CD4-positive, alpha-beta T cell (primary cell): Measurements from ENCODE around the gene DAP. TPM values are rescaled to one million over a fixed set of nuclear protein-coding genes. Genes with fewer than 3 reads are reported as not detected.

Experiments
- ATAC-seq: fragments of 200-7000 bp; cut with Tn5 transposase; one replicate; pipeline ENCODE4 v1.10.0; 2022; ENCODE audit warnings: mild to moderate bottlenecking; ENCODE audit not compliant: poor library complexity
- CTCF ChIA-PET: fragments of 350-600 bp; sonication (Branson Sonifier 250); formaldehyde crosslinking; loops from one replicate; lab custom pipeline; 2021; ENCODE audit warnings: antibody characterized with exemption, inconsistent platforms; lab: Charles Lee
- POLR2A ChIA-PET: fragments of 350-600 bp; sonication (Branson Sonifier 250); formaldehyde crosslinking; loops from one replicate; lab custom pipeline; 2021; ENCODE audit warnings: antibody characterized with exemption, inconsistent platforms; lab: Charles Lee
- DNase-seq, 14 experiments: peaks; one replicate each; pipeline ENCODE4 v3.0.0-alpha.2; 2013 to 2020; ENCODE audit warnings: mixed read lengths in 2 of 14
- H3K27ac ChIP-seq, 2 donors: one replicate each; pipeline versions ENCODE4 v1.5.1 to v1.7.0; 2013; ENCODE audit warnings: low read length in 2 of 2, low read depth in 1 of 2, mild to moderate bottlenecking in 1 of 2
- H3K27me3 ChIP-seq, 2 experiments: 1 replicate in 1 of 2; 2 replicates in 1 of 2; pipeline versions ENCODE4 v1.6.1 to v1.7.0; 2013; ENCODE audit warnings: low read length in 2 of 2, control low read depth in 1 of 2, mild to moderate bottlenecking in 1 of 2, moderate library complexity in 1 of 2; ENCODE audit not compliant: insufficient read depth in 2 of 2, control insufficient read depth in 1 of 2
- H3K36me3 ChIP-seq: one replicate; pipeline ENCODE4 v1.6.1; 2013; ENCODE audit warnings: low read length, control low read depth; ENCODE audit not compliant: insufficient read depth
- H3K4me1 ChIP-seq: one replicate; pipeline ENCODE4 v1.6.1; 2013; ENCODE audit warnings: low read length, control low read depth; ENCODE audit not compliant: insufficient read depth
- H3K4me3 ChIP-seq: one replicate; pipeline ENCODE4 v1.5.1; 2013; ENCODE audit warnings: mild to moderate bottlenecking, low read length, moderate library complexity
- H3K9me3 ChIP-seq, 2 experiments: 1 replicate in 1 of 2; 2 replicates in 1 of 2; pipeline versions ENCODE4 v1.6.1 to v1.7.0; 2013; ENCODE audit warnings: low read length in 2 of 2, mild to moderate bottlenecking in 2 of 2, control low read depth in 1 of 2, moderate library complexity in 1 of 2; ENCODE audit not compliant: control insufficient read depth in 1 of 2, insufficient read depth in 1 of 2
- H3K27ac Mint-ChIP-seq: one replicate; pipeline ENCODE4 v1.8.0; 2020; ENCODE audit warnings: mixed read lengths
- H3K27me3 Mint-ChIP-seq: one replicate; pipeline ENCODE4 v1.8.0; 2021; ENCODE audit warnings: mixed read lengths
- H3K36me3 Mint-ChIP-seq: one replicate; pipeline ENCODE4 v1.8.0; 2021; ENCODE audit warnings: low read depth, mixed read lengths
- H3K4me1 Mint-ChIP-seq: one replicate; pipeline ENCODE4 v1.8.0; 2021; ENCODE audit warnings: low read depth, mixed read lengths
- H3K4me3 Mint-ChIP-seq: one replicate; pipeline ENCODE4 v1.8.0; 2020; ENCODE audit warnings: mild to moderate bottlenecking, mixed read lengths
- H3K9me3 Mint-ChIP-seq: one replicate; pipeline ENCODE4 v1.8.0; 2020; ENCODE audit warnings: mixed read lengths
- CTCF ChIP-seq: fragments of 200-600 bp; IDR thresholded peaks from one replicate; pipeline ENCODE4 v1.8.0; 2022; ENCODE audit warnings: antibody characterized with exemption, mild to moderate bottlenecking
- intact Hi-C, 2 experiments: fragments of 100-400 bp; cut with DNase I in 1 of 2; cut with micrococcal nuclease in 1 of 2; formaldehyde crosslinking; loops; one replicate each; pipeline versions ENCODE4 v1.15.1 to v1.9.0; 2023 to 2025; cut with DNase I, micrococcal nuclease
- total RNA-seq, 174 experiments: library from RNA in 2 of 174; stranded (reverse) in 2 of 174; gene quantifications; one replicate each; pipeline ENCODE4 v1.2.3 and lab custom pipeline; 2021 to 2026

DAP gene
- total RNA-seq, 2 experiments from 2014 or later, result 33.6 to 35.2 TPM

DNA sequence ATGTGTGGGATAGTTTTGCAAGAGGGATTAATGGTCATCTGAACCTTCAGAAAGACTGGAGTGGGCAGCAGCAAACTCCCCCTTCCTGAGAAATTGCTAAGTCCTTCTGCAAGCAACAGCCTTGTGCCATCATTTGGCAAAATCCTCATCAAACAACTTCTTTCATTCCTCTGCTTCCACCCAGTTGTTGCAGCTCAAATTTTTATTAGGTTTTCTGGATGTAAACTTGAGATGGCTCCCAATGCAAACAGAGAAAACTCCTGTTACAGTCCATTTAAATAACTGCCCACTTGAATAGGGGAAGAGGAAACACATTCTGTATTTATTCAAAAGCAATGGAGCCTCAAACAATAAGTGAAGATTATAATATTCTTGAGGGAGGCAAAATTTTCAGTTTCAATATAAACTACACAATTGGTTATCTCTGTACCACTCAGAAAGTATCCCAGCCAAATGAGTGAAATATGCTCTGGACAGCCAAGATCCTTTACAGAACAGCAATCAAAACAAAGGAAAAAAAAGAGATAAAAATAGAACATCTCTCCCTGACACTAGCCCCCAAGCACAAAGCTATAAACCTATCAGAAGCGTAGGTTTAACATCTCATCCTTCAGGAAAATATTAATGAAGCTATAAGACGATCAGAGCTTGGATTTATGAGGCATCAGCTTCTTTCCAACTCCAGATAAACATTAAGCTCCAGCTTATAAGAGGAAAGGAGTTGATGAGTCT lies 17.3 kb upstream of the DAP start:
- H3K4me3 ChIP-seq, result no peak overlapping the region
- Mint-ChIP-seq H3K4me3 (no peak overlapping the region), H3K27ac (no peak overlapping the region), H3K4me1 (no peaks in the 10 kb centered on the region), H3K27me3 (peaks cover 7% of the 10 kb centered on the region), H3K9me3 (no peaks in the 10 kb centered on the region), H3K36me3 (no peaks in the 10 kb centered on the region)
- DNase-seq, result no peak
- H3K9me3 ChIP-seq, result peaks cover 0 to 8% of the 10 kb centered on the region in 2 experiments
- no peak overlapping the region for H3K27ac ChIP-seq
- no peaks in the 10 kb centered on the region for H3K36me3 ChIP-seq
- H3K4me1 ChIP-seq, result no peaks in the 10 kb centered on the region
- POLR2A ChIA-PET, result no interaction called here
- peaks cover 0 to 9% of the 10 kb centered on the region in 2 experiments for H3K27me3 ChIP-seq
- CTCF ChIA-PET, result no interaction called here
- no peak for TF ChIP-seq CTCF
- no peak for ATAC-seq
- intact Hi-C loops, result no loop called here

DNA sequence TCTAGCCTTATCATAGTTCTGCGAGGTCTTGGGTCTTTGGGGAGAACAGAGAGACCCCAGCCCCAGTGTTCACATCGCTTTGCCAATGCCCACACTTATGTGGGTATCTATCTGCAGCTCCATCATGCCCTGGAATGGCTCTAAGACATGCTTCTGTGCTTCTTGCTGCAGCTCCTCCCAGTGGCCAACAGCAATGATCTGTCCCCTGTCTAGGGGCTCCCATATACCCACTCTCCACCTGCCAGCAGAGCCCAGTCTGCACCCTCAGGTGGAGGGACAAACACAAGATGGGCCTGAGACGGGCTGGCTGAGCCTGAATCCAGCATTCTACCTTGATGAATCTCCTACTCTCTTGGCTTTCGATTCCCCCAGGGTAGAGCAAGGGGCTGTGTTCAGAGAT lies 14.6 kb upstream of the DAP start:
- H3K27me3 ChIP-seq, result peaks cover 0 to 9% of the 10 kb centered on the region in 2 experiments
- Mint-ChIP-seq H3K9me3 (no peaks in the 10 kb centered on the region), H3K4me3 (no peak overlapping the region), H3K27me3 (peaks cover 7% of the 10 kb centered on the region), H3K36me3 (no peaks in the 10 kb centered on the region), H3K4me1 (no peaks in the 10 kb centered on the region), H3K27ac (no peak overlapping the region)
- POLR2A ChIA-PET, result no interaction called here
- no peaks in the 10 kb centered on the region for H3K4me1 ChIP-seq
- intact Hi-C loops, result no loop called here
- no peak overlapping the region for H3K4me3 ChIP-seq
- peaks cover 0 to 8% of the 10 kb centered on the region in 2 experiments for H3K9me3 ChIP-seq
- no peak for ATAC-seq
- H3K27ac ChIP-seq, result no peak overlapping the region
- TF ChIP-seq CTCF, result no peak
- H3K36me3 ChIP-seq, result no peaks in the 10 kb centered on the region
- DNase-seq, result no peak
- CTCF ChIA-PET, result no interaction called here

- Mint-ChIP-seq H3K4me1 (no peaks in the 10 kb centered on the region), H3K4me3 (no peak overlapping the region), H3K27ac (no peak overlapping the region), H3K36me3 (no peaks in the 10 kb centered on the region), H3K27me3 (peaks cover 7% of the 10 kb centered on the region), H3K9me3 (no peaks in the 10 kb centered on the region)
- no peak overlapping the region for H3K4me3 ChIP-seq
- no peak overlapping the region for H3K27ac ChIP-seq
- intact Hi-C loops, result no loop called here
- no peaks in the 10 kb centered on the region for H3K36me3 ChIP-seq
- H3K9me3 ChIP-seq, result no peaks in the 10 kb centered on the region
- no peaks in the 10 kb centered on the region for H3K4me1 ChIP-seq
- H3K27me3 ChIP-seq, result peaks cover 0 to 9% of the 10 kb centered on the region in 2 experiments
- DNase-seq, result no peak
- POLR2A ChIA-PET, result no interaction called here
- ATAC-seq, result no peak
- no peak for TF ChIP-seq CTCF
- CTCF ChIA-PET, result no interaction called here
These were observed 12.0 kb upstream of the DAP start for GRCh38 chr5:10772901-10773585.
